DMS153 treated with DMSO at 0.1 percent for 48 hours (cell line): Measurements from ENCODE around the gene TRPM3.

Experiments
- DNase-seq: peaks from one replicate; lab custom pipeline; 2025; ENCODE audit not compliant: unreplicated experiment; lab: John Stamatoyannopoulos, UW

The TRPM3 gene

GRCh38 chr9:70835323-70835722, 286.1 kb downstream of the TRPM3 start:
- no peak for DNase-seq

- no peak for DNase-seq
These were observed 288.9 kb downstream of the TRPM3 start for GRCh38 chr9:70832492-70832891.

GRCh38 chr9:70830618-70831017, 290.8 kb downstream of the TRPM3 start:
- DNase-seq, result no peak

GRCh38 chr9:70829591-70830265, 291.7 kb downstream of the TRPM3 start:
- DNase-seq, result no peak

- no peak for DNase-seq
These were observed 294.9 kb downstream of the TRPM3 start for GRCh38 chr9:70826562-70826961.

GRCh38 chr9:70823284-70823683, 298.1 kb downstream of the TRPM3 start:
- DNase-seq, result no peak

GRCh38 chr9:70817311-70817710, 304.1 kb downstream of the TRPM3 start:
- DNase-seq, result no peak

GRCh38 chr9:70816891-70817290, 304.5 kb downstream of the TRPM3 start:
- DNase-seq, result no peak

- DNase-seq, result no peak
These were observed 305.1 kb downstream of the TRPM3 start for GRCh38 chr9:70816316-70816715.

- DNase-seq, result no peak
These were observed 306.8 kb downstream of the TRPM3 start for GRCh38 chr9:70814597-70814996.

GRCh38 chr9:70813141-70813540, 308.3 kb downstream of the TRPM3 start:
- no peak for DNase-seq

GRCh38 chr9:70811638-70812037, 309.8 kb downstream of the TRPM3 start:
- DNase-seq, result no peak

GRCh38 chr9:70806875-70807274, 314.5 kb downstream of the TRPM3 start:
- DNase-seq, result no peak

GRCh38 chr9:70805949-70806348, 315.5 kb downstream of the TRPM3 start:
- no peak for DNase-seq

GRCh38 chr9:70802758-70803436, 318.5 kb downstream of the TRPM3 start:
- no peak for DNase-seq

- no peak for DNase-seq
These were observed 319.2 kb downstream of the TRPM3 start for GRCh38 chr9:70802206-70802605.

GRCh38 chr9:70801181-70801829, 320.1 kb downstream of the TRPM3 start:
- no peak for DNase-seq

GRCh38 chr9:70798018-70798417, 323.4 kb downstream of the TRPM3 start:
- no peak for DNase-seq

GRCh38 chr9:70795841-70796240, 325.6 kb downstream of the TRPM3 start:
- DNase-seq, result no peak

- DNase-seq, result no peak
These were observed 328.6 kb downstream of the TRPM3 start for GRCh38 chr9:70792796-70793195.

GRCh38 chr9:70791936-70792335, 329.5 kb downstream of the TRPM3 start:
- DNase-seq, result no peak

GRCh38 chr9:70789086-70789485, 332.3 kb downstream of the TRPM3 start:
- no peak for DNase-seq
